ENCODE data around the gene LRP1B. TPM values are rescaled to one million over a fixed set of nuclear protein-coding genes. Genes with fewer than 3 reads are reported as not detected.

LRP1B gene
- total and polyA plus RNA-seq, 5 donors from 2014 or later = not detected

DNA sequence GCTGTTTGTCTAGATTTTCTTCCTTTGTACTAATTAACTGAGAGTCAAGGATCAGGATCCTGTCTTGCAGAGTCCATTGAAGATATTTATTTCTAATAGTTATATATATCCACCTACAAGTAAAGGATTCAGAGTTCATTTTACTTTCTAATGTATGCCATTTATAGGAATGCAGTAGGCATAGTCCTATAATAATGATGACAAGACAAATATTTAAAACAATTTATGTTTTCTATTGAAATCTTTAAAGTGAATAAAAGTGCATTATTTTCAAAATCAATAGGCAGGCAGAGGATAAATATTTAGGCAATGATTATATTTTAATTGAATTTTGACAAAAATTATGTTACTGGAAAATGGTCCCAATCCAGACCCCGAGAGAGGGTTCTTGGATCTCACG lies 1919.9 kb downstream of the LRP1B start:
- no peak overlapping the region for H3K4me3 Mint-ChIP-seq
- H3K36me3 Mint-ChIP-seq = no peaks in the 10 kb centered on the region
- H3K27me3 Mint-ChIP-seq = no peaks in the 10 kb centered on the region
- ATAC-seq (ENCODE audit: low read depth in 2 of 2) (no peak), DNase-seq (no peak)
- H3K27ac Mint-ChIP-seq = no peak overlapping the region
- Histone ChIP-seq H3K4me3 (ENCODE audit: low read depth, low read length) (no peak overlapping the region), H3K27me3 (ENCODE audit: control insufficient read depth, insufficient read depth, low read length) (no peaks in the 10 kb centered on the region), H3K27ac (ENCODE audit: insufficient read depth, low read length, poor library complexity, severe bottlenecking) (no peak overlapping the region), H3K4me1 (ENCODE audit: control insufficient read depth, insufficient read depth, low read length, poor library complexity, severe bottlenecking) (no peaks in the 10 kb centered on the region), H3K36me3 (ENCODE audit: control insufficient read depth, insufficient read depth, low read length) (no peaks in the 10 kb centered on the region), H3K9me3 (ENCODE audit: control insufficient read depth in 2 of 2, low read length in 2 of 2) (peaks cover 0 to 2% of the 10 kb centered on the region in 2 experiments)
- H3K4me1 Mint-ChIP-seq = no peaks in the 10 kb centered on the region
- peaks cover 7 to 23% (median 12%) of the 10 kb centered on the region in 7 donors for H3K9me3 Mint-ChIP-seq

GRCh38 chr2:140205093-140205492 lies 1925.7 kb downstream of the LRP1B start:
- Histone ChIP-seq H3K36me3 (ENCODE audit: control insufficient read depth, insufficient read depth, low read length) (no peaks in the 10 kb centered on the region), H3K9me3 (ENCODE audit: control insufficient read depth in 2 of 2, low read length in 2 of 2) (no peaks in the 10 kb centered on the region), H3K4me1 (ENCODE audit: control insufficient read depth, insufficient read depth, low read length, poor library complexity, severe bottlenecking) (no peaks in the 10 kb centered on the region), H3K27ac (ENCODE audit: insufficient read depth, low read length, poor library complexity, severe bottlenecking) (no peak overlapping the region), H3K4me3 (ENCODE audit: low read depth, low read length) (no peak overlapping the region), H3K27me3 (ENCODE audit: control insufficient read depth, insufficient read depth, low read length) (no peaks in the 10 kb centered on the region)
- H3K9me3 Mint-ChIP-seq = peaks cover 0 to 8% (median 7%) of the 10 kb centered on the region in 7 donors
- H3K27ac Mint-ChIP-seq = no peak overlapping the region
- H3K36me3 Mint-ChIP-seq = no peaks in the 10 kb centered on the region
- H3K4me1 Mint-ChIP-seq = no peaks in the 10 kb centered on the region
- no peak for ATAC-seq (ENCODE audit: low read depth in 2 of 2)
- H3K4me3 Mint-ChIP-seq = no peak overlapping the region
- H3K27me3 Mint-ChIP-seq = no peaks in the 10 kb centered on the region
- no peak for DNase-seq

DNA sequence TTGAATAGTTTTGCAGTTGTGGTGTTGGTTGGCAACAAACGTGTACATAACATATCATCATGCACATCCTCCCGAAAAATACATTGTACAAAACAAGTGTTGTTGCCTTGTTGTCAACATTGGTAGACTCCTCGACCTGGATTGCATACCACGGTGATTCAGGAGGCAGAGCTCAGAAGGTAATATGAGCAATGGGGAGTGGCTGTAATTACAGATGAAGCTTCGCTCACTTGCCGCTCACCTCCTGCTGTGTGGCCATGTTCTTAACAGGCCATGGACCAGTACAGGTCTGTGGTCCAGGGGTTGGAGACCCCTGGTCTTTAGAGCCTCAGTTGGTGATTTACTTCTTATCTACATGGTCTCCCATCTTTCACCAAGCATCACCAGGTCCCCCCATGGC lies 1927.5 kb downstream of the LRP1B start:
- H3K36me3 Mint-ChIP-seq = no peaks in the 10 kb centered on the region
- ATAC-seq (ENCODE audit: low read depth in 2 of 2) (no peak), DNase-seq (no peak)
- H3K9me3 Mint-ChIP-seq = peaks cover 0 to 11% (median 8%) of the 10 kb centered on the region in 7 donors
- no peak overlapping the region for H3K4me3 Mint-ChIP-seq
- no peak overlapping the region for H3K27ac Mint-ChIP-seq
- Histone ChIP-seq H3K27ac (ENCODE audit: insufficient read depth, low read length, poor library complexity, severe bottlenecking) (no peak overlapping the region), H3K36me3 (ENCODE audit: control insufficient read depth, insufficient read depth, low read length) (no peaks in the 10 kb centered on the region), H3K9me3 (ENCODE audit: control insufficient read depth in 2 of 2, low read length in 2 of 2) (no peaks in the 10 kb centered on the region), H3K4me3 (ENCODE audit: low read depth, low read length) (no peak overlapping the region), H3K27me3 (ENCODE audit: control insufficient read depth, insufficient read depth, low read length) (no peaks in the 10 kb centered on the region), H3K4me1 (ENCODE audit: control insufficient read depth, insufficient read depth, low read length, poor library complexity, severe bottlenecking) (no peaks in the 10 kb centered on the region)
- no peaks in the 10 kb centered on the region for H3K4me1 Mint-ChIP-seq
- H3K27me3 Mint-ChIP-seq = no peaks in the 10 kb centered on the region

DNA sequence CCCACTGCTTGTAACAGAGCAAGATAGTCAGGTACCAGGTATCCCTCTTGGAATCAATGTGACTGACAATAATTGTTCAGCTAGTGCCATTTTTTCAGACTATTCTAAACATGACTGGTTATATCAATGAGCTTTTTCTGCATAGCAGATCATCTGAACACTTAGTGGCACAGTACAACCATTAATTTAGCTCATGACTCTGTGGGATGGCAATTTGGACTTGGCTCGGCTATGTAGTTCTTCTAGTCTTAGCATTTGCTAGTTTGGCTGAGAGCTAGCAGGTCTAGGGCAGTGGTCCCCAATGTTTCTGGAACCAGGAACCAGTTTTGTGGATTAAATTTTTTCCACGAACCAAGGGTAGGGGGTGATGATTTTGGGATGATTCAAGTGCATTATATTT lies 1929.2 kb downstream of the LRP1B start:
- Mint-ChIP-seq H3K9me3 (peaks cover 0 to 11% (median 7%) of the 10 kb centered on the region in 7 donors), H3K36me3 (no peaks in the 10 kb centered on the region), H3K27me3 (no peaks in the 10 kb centered on the region), H3K27ac (no peak overlapping the region), H3K4me3 (no peak overlapping the region), H3K4me1 (no peaks in the 10 kb centered on the region)
- H3K9me3 ChIP-seq (ENCODE audit: control insufficient read depth in 2 of 2, low read length in 2 of 2) = no peaks in the 10 kb centered on the region
- H3K27ac ChIP-seq (ENCODE audit: insufficient read depth, low read length, poor library complexity, severe bottlenecking) = no peak overlapping the region
- no peaks in the 10 kb centered on the region for H3K36me3 ChIP-seq (ENCODE audit: control insufficient read depth, insufficient read depth, low read length)
- DNase-seq = no peak
- no peak for ATAC-seq (ENCODE audit: low read depth in 2 of 2)
- H3K27me3 ChIP-seq (ENCODE audit: control insufficient read depth, insufficient read depth, low read length) = no peaks in the 10 kb centered on the region
- H3K4me1 ChIP-seq (ENCODE audit: control insufficient read depth, insufficient read depth, low read length, poor library complexity, severe bottlenecking) = no peaks in the 10 kb centered on the region
- no peak overlapping the region for H3K4me3 ChIP-seq (ENCODE audit: low read depth, low read length)

GRCh38 chr2:140200764-140201163 lies 1930.1 kb downstream of the LRP1B start:
- no peak overlapping the region for H3K4me3 Mint-ChIP-seq

GRCh38 chr2:140200307-140200706 lies 1930.5 kb downstream of the LRP1B start:
- Histone ChIP-seq H3K4me1 (ENCODE audit: control insufficient read depth, insufficient read depth, low read length, poor library complexity, severe bottlenecking) (no peaks in the 10 kb centered on the region), H3K9me3 (ENCODE audit: control insufficient read depth in 2 of 2, low read length in 2 of 2) (peaks cover 0 to under 1% of the 10 kb centered on the region in 2 experiments), H3K27me3 (ENCODE audit: control insufficient read depth, insufficient read depth, low read length) (no peaks in the 10 kb centered on the region), H3K36me3 (ENCODE audit: control insufficient read depth, insufficient read depth, low read length) (no peaks in the 10 kb centered on the region), H3K27ac (ENCODE audit: insufficient read depth, low read length, poor library complexity, severe bottlenecking) (no peak overlapping the region), H3K4me3 (ENCODE audit: low read depth, low read length) (no peak overlapping the region)
- Mint-ChIP-seq H3K27ac (no peak overlapping the region), H3K27me3 (no peaks in the 10 kb centered on the region), H3K4me1 (no peaks in the 10 kb centered on the region), H3K4me3 (no peak overlapping the region), H3K36me3 (no peaks in the 10 kb centered on the region), H3K9me3 (peaks cover 0 to 13% (median 5%) of the 10 kb centered on the region in 7 donors)
- DNase-seq (no peak), ATAC-seq (ENCODE audit: low read depth in 2 of 2) (no peak)

More at GRCh38 chr2:140200764-140201163, 1930.1 kb downstream of the LRP1B start:
- Mint-ChIP-seq H3K36me3 (no peaks in the 10 kb centered on the region), H3K27me3 (no peaks in the 10 kb centered on the region), H3K9me3 (peaks cover 0 to 11% (median 5%) of the 10 kb centered on the region in 7 donors), H3K27ac (no peak overlapping the region), H3K4me1 (no peaks in the 10 kb centered on the region)
- Histone ChIP-seq H3K9me3 (ENCODE audit: control insufficient read depth in 2 of 2, low read length in 2 of 2) (no peaks in the 10 kb centered on the region), H3K4me1 (ENCODE audit: control insufficient read depth, insufficient read depth, low read length, poor library complexity, severe bottlenecking) (no peaks in the 10 kb centered on the region), H3K27me3 (ENCODE audit: control insufficient read depth, insufficient read depth, low read length) (no peaks in the 10 kb centered on the region), H3K4me3 (ENCODE audit: low read depth, low read length) (no peak overlapping the region), H3K27ac (ENCODE audit: insufficient read depth, low read length, poor library complexity, severe bottlenecking) (no peak overlapping the region), H3K36me3 (ENCODE audit: control insufficient read depth, insufficient read depth, low read length) (no peaks in the 10 kb centered on the region)
- no peak for DNase-seq
- no peak for ATAC-seq (ENCODE audit: low read depth in 2 of 2)

DNA sequence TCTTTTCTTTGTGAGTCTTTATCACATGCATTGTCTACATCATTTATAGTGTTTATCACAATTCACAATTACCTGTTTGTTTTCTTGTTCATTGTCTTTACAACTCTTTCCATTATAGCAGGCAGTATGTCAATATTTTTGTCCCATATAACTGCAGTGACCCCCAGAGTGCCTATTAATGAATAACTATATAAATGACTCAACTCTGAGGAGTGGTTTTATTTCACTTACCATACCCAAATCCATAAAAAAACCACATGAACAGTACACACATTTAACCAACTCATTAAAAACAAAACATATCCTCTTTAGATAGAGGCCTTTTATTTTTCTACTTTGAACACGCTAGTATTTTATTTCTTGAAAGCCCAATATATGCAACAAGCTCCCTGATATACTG lies 1931.5 kb downstream of the LRP1B start:
- H3K36me3 Mint-ChIP-seq = no peaks in the 10 kb centered on the region
- no peak for ATAC-seq (ENCODE audit: low read depth in 2 of 2)
- no peak overlapping the region for H3K27ac Mint-ChIP-seq
- H3K4me1 ChIP-seq (ENCODE audit: control insufficient read depth, insufficient read depth, low read length, poor library complexity, severe bottlenecking) = no peaks in the 10 kb centered on the region
- no peak overlapping the region for H3K4me3 Mint-ChIP-seq
- no peaks in the 10 kb centered on the region for H3K27me3 Mint-ChIP-seq
- H3K36me3 ChIP-seq (ENCODE audit: control insufficient read depth, insufficient read depth, low read length) = no peaks in the 10 kb centered on the region
- no peaks in the 10 kb centered on the region for H3K27me3 ChIP-seq (ENCODE audit: control insufficient read depth, insufficient read depth, low read length)
- no peak for DNase-seq
- H3K9me3 ChIP-seq (ENCODE audit: control insufficient read depth in 2 of 2, low read length in 2 of 2) = peaks cover 0 to 5% of the 10 kb centered on the region in 2 experiments
- H3K27ac ChIP-seq (ENCODE audit: insufficient read depth, low read length, poor library complexity, severe bottlenecking) = no peak overlapping the region
- peaks cover 0 to 14% (median 5%) of the 10 kb centered on the region in 7 donors for H3K9me3 Mint-ChIP-seq
- no peak overlapping the region for H3K4me3 ChIP-seq (ENCODE audit: low read depth, low read length)
- H3K4me1 Mint-ChIP-seq = no peaks in the 10 kb centered on the region

GRCh38 chr2:140187086-140187485 lies 1943.7 kb downstream of the LRP1B start:
- H3K9me3 ChIP-seq (ENCODE audit: control insufficient read depth in 2 of 2, low read length in 2 of 2) = peaks cover 0 to 4% of the 10 kb centered on the region in 2 experiments
- no peaks in the 10 kb centered on the region for H3K27me3 ChIP-seq (ENCODE audit: control insufficient read depth, insufficient read depth, low read length)
- no peaks in the 10 kb centered on the region for H3K27me3 Mint-ChIP-seq
- H3K27ac ChIP-seq (ENCODE audit: insufficient read depth, low read length, poor library complexity, severe bottlenecking) = no peak overlapping the region
- ATAC-seq (ENCODE audit: low read depth in 2 of 2) = no peak
- H3K36me3 ChIP-seq (ENCODE audit: control insufficient read depth, insufficient read depth, low read length) = no peaks in the 10 kb centered on the region
- H3K4me1 Mint-ChIP-seq = no peaks in the 10 kb centered on the region
- no peaks in the 10 kb centered on the region for H3K4me1 ChIP-seq (ENCODE audit: control insufficient read depth, insufficient read depth, low read length, poor library complexity, severe bottlenecking)
- H3K9me3 Mint-ChIP-seq = peaks cover 3 to 18% (median 6%) of the 10 kb centered on the region in 7 donors
- H3K36me3 Mint-ChIP-seq = no peaks in the 10 kb centered on the region
- DNase-seq = no peak
- H3K4me3 Mint-ChIP-seq = no peak overlapping the region
- no peak overlapping the region for H3K4me3 ChIP-seq (ENCODE audit: low read depth, low read length)
- no peak overlapping the region for H3K27ac Mint-ChIP-seq

Data from CD4-positive, CD25-positive, alpha-beta regulatory T cell (primary cell).